Endothelial cell (in vitro differentiated cells): ENCODE measurements around the gene PBX2. TPM values are rescaled to one million over a fixed set of nuclear protein-coding genes. Genes with fewer than 3 reads are reported as not detected.

Source experiments
- DNase-seq: peaks from one replicate; pipeline ENCODE4 v3.0.0; 2021; ENCODE audit warnings: low spot score
- H3K27ac Mint-ChIP-seq: one replicate; pipeline ENCODE4 v1.8.0; 2021; ENCODE audit warnings: mixed read lengths, inconsistent platforms; ENCODE audit not compliant: unreplicated experiment
- H3K27me3 Mint-ChIP-seq: one replicate; pipeline ENCODE4 v1.8.0; 2021; ENCODE audit warnings: mild to moderate bottlenecking, moderate library complexity, mixed read lengths, inconsistent platforms; ENCODE audit not compliant: unreplicated experiment
- H3K36me3 Mint-ChIP-seq: one replicate; pipeline ENCODE4 v1.8.0; 2021; ENCODE audit warnings: mild to moderate bottlenecking, low read depth, mixed read lengths, inconsistent platforms; ENCODE audit not compliant: unreplicated experiment
- H3K4me1 Mint-ChIP-seq: one replicate; pipeline ENCODE4 v1.8.0; 2021; ENCODE audit warnings: mild to moderate bottlenecking, mixed read lengths, inconsistent platforms; ENCODE audit not compliant: unreplicated experiment
- H3K4me3 Mint-ChIP-seq: one replicate; pipeline ENCODE4 v1.8.0; 2021; ENCODE audit warnings: mild to moderate bottlenecking, mixed read lengths, inconsistent platforms; ENCODE audit not compliant: unreplicated experiment
- H3K9me3 Mint-ChIP-seq: one replicate; pipeline ENCODE4 v1.8.0; 2021; ENCODE audit warnings: mixed read lengths, inconsistent platforms; ENCODE audit not compliant: unreplicated experiment
- total RNA-seq: library from RNA; stranded (reverse); fragmentation: NEBNext Ultra II Directional; extraction: Animal tissue kit (Norgen Biotek cat#: 25700); gene quantifications from one replicate; pipeline ENCODE4 v1.2.1, GENCODE V29; 2021; ENCODE audit not compliant: unreplicated experiment
- TF ChIP-seq, protein P1 (sequence below): fragments of 200-600 bp; sonication (generic); IDR thresholded peaks from one replicate; pipeline ENCODE4 v1.5.0; 2021; ENCODE audit warnings: antibody characterized with exemption; ENCODE audit not compliant: unreplicated experiment

The PBX2 gene
- total RNA-seq, 1 donor from 2014 or later: 308 TPM

DNA sequence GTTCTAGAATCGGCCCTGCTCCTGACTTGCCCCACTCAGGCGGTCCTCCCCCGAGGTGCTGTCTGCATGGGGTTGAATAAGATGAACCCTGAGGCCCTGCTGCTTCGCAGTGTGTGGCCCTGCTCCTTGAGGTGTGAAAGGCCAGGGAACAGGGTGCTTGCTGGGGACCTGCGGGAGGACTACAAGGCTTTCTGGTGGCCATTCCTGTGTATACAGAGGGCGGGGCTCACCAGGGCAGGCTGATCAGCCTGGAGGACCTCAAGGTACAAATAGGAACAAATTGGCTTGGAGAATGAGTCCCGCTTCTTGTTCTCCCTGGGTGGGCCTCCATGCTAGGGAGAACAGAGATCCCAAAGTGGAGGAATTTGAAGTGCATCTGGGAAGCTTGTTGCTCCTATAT is 28.2 kb upstream of the PBX2 start:
- no peak for DNase-seq
- Mint-ChIP-seq H3K27ac (no peak overlapping the region), H3K4me1 (peaks cover 38% of the 10 kb centered on the region), H3K9me3 (no peaks in the 10 kb centered on the region), H3K27me3 (peaks cover 8% of the 10 kb centered on the region), H3K4me3 (peak overlapping the region; percentile 75), H3K36me3 (peaks cover 51% of the 10 kb centered on the region)
- TF ChIP-seq, protein P1, sequence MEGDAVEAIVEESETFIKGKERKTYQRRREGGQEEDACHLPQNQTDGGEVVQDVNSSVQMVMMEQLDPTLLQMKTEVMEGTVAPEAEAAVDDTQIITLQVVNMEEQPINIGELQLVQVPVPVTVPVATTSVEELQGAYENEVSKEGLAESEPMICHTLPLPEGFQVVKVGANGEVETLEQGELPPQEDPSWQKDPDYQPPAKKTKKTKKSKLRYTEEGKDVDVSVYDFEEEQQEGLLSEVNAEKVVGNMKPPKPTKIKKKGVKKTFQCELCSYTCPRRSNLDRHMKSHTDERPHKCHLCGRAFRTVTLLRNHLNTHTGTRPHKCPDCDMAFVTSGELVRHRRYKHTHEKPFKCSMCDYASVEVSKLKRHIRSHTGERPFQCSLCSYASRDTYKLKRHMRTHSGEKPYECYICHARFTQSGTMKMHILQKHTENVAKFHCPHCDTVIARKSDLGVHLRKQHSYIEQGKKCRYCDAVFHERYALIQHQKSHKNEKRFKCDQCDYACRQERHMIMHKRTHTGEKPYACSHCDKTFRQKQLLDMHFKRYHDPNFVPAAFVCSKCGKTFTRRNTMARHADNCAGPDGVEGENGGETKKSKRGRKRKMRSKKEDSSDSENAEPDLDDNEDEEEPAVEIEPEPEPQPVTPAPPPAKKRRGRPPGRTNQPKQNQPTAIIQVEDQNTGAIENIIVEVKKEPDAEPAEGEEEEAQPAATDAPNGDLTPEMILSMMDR: no peak

DNA sequence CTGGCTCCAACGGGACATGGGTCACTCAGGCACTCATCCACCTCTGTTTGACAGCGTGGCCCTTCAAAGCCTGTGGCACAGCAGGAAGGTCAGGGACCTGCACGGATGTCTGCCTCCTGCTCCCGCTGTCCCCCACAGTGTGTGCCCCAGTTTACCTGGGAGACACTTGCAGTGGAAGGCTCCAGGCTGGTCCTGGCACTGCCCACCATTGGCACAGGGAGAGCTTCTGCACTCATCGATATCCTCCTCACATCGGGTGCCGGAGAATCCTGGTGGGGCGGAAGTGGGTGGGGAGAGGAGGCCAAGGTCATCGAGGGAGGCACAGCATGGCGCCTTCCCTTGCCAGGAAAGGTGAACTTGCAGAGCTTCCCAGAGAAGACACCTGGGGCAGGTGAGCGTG is 27.0 kb upstream of the PBX2 start:
- H3K27ac Mint-ChIP-seq: no peak overlapping the region
- H3K4me1 Mint-ChIP-seq: peaks cover 27% of the 10 kb centered on the region
- H3K36me3 Mint-ChIP-seq: peaks cover 58% of the 10 kb centered on the region
- H3K9me3 Mint-ChIP-seq: no peaks in the 10 kb centered on the region
- peaks cover 11% of the 10 kb centered on the region for H3K27me3 Mint-ChIP-seq
- H3K4me3 Mint-ChIP-seq: peak overlapping the region; percentile 65
- TF ChIP-seq, protein P1: no peak
- DNase-seq: no peak

DNA sequence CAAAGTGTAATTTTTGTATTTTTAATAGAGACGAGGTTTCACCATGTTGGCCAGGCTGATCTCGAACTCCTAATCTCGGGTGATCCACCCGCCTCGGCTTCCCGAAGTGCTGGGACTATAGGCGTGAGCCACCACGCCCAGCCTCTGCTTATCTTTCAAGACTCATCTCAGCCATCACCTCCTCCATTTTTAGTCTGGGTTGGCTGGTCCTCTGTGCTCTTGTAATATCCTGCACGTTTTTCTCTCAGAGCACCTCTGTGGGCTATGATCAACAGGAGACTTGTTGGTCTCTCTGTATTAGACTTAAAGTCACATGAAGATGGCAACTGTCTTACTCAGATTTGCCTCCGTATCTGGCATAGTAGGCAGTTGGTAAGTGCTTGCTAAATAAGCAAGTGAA is 26.3 kb upstream of the PBX2 start:
- H3K9me3 Mint-ChIP-seq: no peaks in the 10 kb centered on the region
- peaks cover 25% of the 10 kb centered on the region for H3K4me1 Mint-ChIP-seq
- TF ChIP-seq, protein P1: no peak
- H3K4me3 Mint-ChIP-seq: no peak overlapping the region
- H3K36me3 Mint-ChIP-seq: peaks cover 58% of the 10 kb centered on the region
- peaks cover 12% of the 10 kb centered on the region for H3K27me3 Mint-ChIP-seq
- no peak overlapping the region for H3K27ac Mint-ChIP-seq
- no peak for DNase-seq

DNA sequence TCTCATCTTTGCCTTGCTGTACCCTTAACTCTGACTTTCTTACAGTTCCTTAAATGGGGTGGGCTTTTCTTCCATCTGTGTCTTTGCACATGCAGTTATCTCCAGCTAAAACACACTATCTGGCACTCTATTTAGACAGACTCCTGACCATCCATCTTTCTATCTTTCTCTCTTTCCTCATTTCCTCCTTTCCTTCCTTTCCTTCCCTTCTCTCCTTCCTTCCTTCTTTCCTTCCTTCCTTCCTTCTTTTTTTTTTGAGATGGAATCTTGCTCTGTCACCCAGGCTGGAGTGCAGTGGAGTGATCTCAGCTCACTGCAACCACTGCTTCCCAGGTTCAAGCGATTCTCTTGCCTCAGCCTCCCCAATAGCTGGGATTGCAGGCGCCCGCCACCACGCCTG is 25.6 kb upstream of the PBX2 start:
- Mint-ChIP-seq H3K4me3 (peak overlapping the region; percentile 22), H3K9me3 (no peaks in the 10 kb centered on the region), H3K27ac (no peak overlapping the region), H3K27me3 (peaks cover 12% of the 10 kb centered on the region), H3K36me3 (peaks cover 56% of the 10 kb centered on the region), H3K4me1 (peaks cover 25% of the 10 kb centered on the region)
- no peak for DNase-seq
- TF ChIP-seq, protein P1: no peak

DNA sequence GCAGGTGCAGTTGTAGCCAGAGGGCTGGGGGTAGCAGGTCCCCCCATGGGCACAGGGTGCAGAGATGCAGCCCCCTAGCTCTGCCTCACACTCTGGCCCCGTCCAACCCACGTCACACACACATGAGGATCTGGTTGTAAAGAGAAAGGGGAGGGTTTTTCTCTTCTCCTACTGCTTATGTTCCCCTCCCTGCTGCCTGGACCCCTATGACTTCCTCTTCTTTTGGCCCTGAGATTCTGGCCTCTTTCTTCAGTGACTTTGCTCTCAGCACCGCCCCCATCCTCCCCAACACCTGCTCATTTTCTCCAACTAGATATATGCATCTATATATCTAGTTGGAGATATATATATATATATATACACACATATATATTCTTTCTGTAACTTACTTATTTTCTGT is 24.1 kb upstream of the PBX2 start:
- Mint-ChIP-seq H3K4me1 (peaks cover 25% of the 10 kb centered on the region), H3K9me3 (no peaks in the 10 kb centered on the region), H3K36me3 (peaks cover 58% of the 10 kb centered on the region), H3K4me3 (peak overlapping the region; percentile 43), H3K27ac (peak overlapping the region; percentile 18), H3K27me3 (peaks cover 7% of the 10 kb centered on the region)
- DNase-seq: no peak
- TF ChIP-seq, protein P1: no peak
